Sigmoid colon (tissue), 4 donors: ENCODE data around the gene TBCD.

ENCODE experiments used
- CTCF ChIP-seq, 4 experiments: fragments of 450-650 bp in 3 of 4; fragments of 200-600 bp in 1 of 4; IDR thresholded peaks; one replicate each; pipeline ENCODE4 v1.5.1; 2016 to 2019; ENCODE audit warnings: antibody characterized with exemption in 4 of 4, mild to moderate bottlenecking in 3 of 4, moderate library complexity in 2 of 4
- EP300 ChIP-seq, 4 donors: sonication (generic); formaldehyde crosslinking; IDR thresholded peaks; one replicate each; pipeline ENCODE4 v1.6.1; 2017; ENCODE audit warnings: antibody characterized with exemption in 4 of 4
- POLR2A ChIP-seq, 2 donors: fragments of 450-650 bp; IDR thresholded peaks; one replicate each; pipeline ENCODE4 v1.6.1; 2016; ENCODE audit warnings: antibody characterized with exemption in 2 of 2, mild to moderate bottlenecking in 2 of 2, moderate library complexity in 2 of 2
- POLR2AphosphoS5 ChIP-seq, 4 donors: sonication (generic); formaldehyde crosslinking; IDR thresholded peaks; one replicate each; pipeline ENCODE4 v1.6.1; 2017; ENCODE audit warnings: antibody characterized with exemption in 4 of 4

DNA sequence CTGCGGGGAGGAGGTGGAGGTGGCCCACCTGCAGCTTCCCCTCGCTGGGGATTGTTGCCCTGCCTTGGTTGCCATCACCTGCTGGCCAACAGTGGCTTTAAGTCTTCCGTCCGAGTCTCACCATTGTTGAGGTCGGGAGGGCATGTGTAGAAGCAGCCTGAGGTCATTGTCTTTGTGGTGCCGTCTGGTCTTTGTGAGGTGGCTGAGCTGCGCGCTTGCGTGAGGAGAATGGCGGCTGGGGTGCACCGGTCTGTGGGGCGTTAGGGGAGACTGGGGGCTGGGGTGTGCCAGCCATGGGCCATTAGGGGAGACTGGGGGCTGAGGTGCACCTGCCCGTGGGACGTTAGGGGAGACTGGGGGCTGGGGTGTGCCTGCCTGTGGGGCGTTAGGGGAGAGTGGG lies 51.7 kb downstream of the TBCD start:
- TF ChIP-seq CTCF (IDR thresholded peaks at IDR 0.05) (no peak), EP300 (IDR thresholded peaks at IDR 0.05) (no peak), POLR2AphosphoS5 (IDR thresholded peaks at IDR 0.05) (no peak), POLR2A (IDR thresholded peaks at IDR 0.05) (no peak)
